HEK293 (cell line): ENCODE measurements around the gene PIWIL1.

Experiments
- CTCF ChIA-PET: fragments of 350-600 bp; formaldehyde crosslinking; extraction: SDS; loops from one replicate; lab custom pipeline; 2021; ENCODE audit warnings: antibody characterized with exemption; lab: Yijun Ruan, JAX
- POLR2A ChIA-PET: fragments of 300-600 bp; formaldehyde crosslinking; extraction: SDS; loops from one replicate; lab custom pipeline; 2020; ENCODE audit warnings: antibody characterized with exemption, inconsistent platforms; lab: Yijun Ruan, JAX
- H3K27ac ChIP-seq: fragments of 200-500 bp; sonication (Bioruptor generic); 2 replicates; pipeline ENCODE4 v1.5.1; 2014; ENCODE audit warnings: low read depth, low read length, control low read depth, inconsistent platforms; ENCODE audit errors: extremely low read depth
- H3K36me3 ChIP-seq, 2 experiments: fragments of 200-500 bp in 1 of 2; sonication (Bioruptor generic) in 1 of 2; 1 replicate in 1 of 2; 2 replicates in 1 of 2; pipeline ENCODE4 v1.5.1; 2014 to 2017; ENCODE audit warnings: inconsistent platforms in 2 of 2, low read length in 2 of 2; ENCODE audit not compliant: control insufficient read depth in 2 of 2, insufficient read depth in 1 of 2
- H3K4me1 ChIP-seq: fragments of 200-500 bp; sonication (Bioruptor generic); 2 replicates; pipeline ENCODE4 v1.5.1; 2014; ENCODE audit warnings: mild to moderate bottlenecking, low read length, inconsistent platforms; ENCODE audit not compliant: control insufficient read depth, insufficient read depth
- H3K4me3 ChIP-seq: 2 replicates; pipeline ENCODE4 v1.5.1; 2011; ENCODE audit warnings: low read depth, mild to moderate bottlenecking, control low read depth, low read length, moderate library complexity
- H3K9me3 ChIP-seq: fragments of 200-500 bp; sonication (Bioruptor generic); 2 replicates; pipeline ENCODE4 v1.5.1; 2014; ENCODE audit warnings: low read depth, low read length, inconsistent platforms; ENCODE audit not compliant: control insufficient read depth, insufficient read depth
- BCL11A ChIP-seq: fragments of 450-650 bp; formaldehyde crosslinking; IDR thresholded peaks from 2 replicates; pipeline ENCODE4 v1.5.1; 2016; ENCODE audit warnings: low read depth, missing biosample characterization, missing genetic modification characterization
- GLI2 ChIP-seq: fragments of 450-650 bp; formaldehyde crosslinking; IDR thresholded peaks from 2 replicates; pipeline ENCODE4; 2017; ENCODE audit warnings: missing biosample characterization, missing genetic modification characterization, low read depth, borderline replicate concordance
- GLIS2 ChIP-seq: fragments of 450-650 bp; formaldehyde crosslinking; IDR thresholded peaks from 2 replicates; pipeline ENCODE4 v1.5.1; 2016; ENCODE audit warnings: missing biosample characterization, missing genetic modification characterization
- PRDM10 ChIP-seq: fragments of 450-650 bp; formaldehyde crosslinking; IDR thresholded peaks from 2 replicates; pipeline ENCODE4 v1.5.1; 2016; ENCODE audit warnings: missing biosample characterization, missing genetic modification characterization
- SALL2 ChIP-seq: fragments of 450-650 bp; formaldehyde crosslinking; IDR thresholded peaks from 2 replicates; pipeline ENCODE4 v1.5.0; 2017; ENCODE audit warnings: missing biosample characterization, mild to moderate bottlenecking, missing genetic modification characterization, borderline replicate concordance
- SP3 ChIP-seq: fragments of 450-650 bp; formaldehyde crosslinking; IDR thresholded peaks from 2 replicates; pipeline ENCODE4 v1.5.1; 2016; ENCODE audit warnings: missing biosample characterization, missing genetic modification characterization
- TSHZ1 ChIP-seq: fragments of 450-650 bp; formaldehyde crosslinking; IDR thresholded peaks from 2 replicates; pipeline ENCODE4 v1.5.1; 2016; ENCODE audit warnings: missing biosample characterization, missing genetic modification characterization, borderline replicate concordance
- YY1 ChIP-seq: fragments of 450-650 bp; formaldehyde crosslinking; IDR thresholded peaks from 2 replicates; pipeline ENCODE4 v1.5.1; 2018; ENCODE audit warnings: missing biosample characterization, missing genetic modification characterization
- ZEB2 ChIP-seq: fragments of 450-650 bp; formaldehyde crosslinking; IDR thresholded peaks from 2 replicates; pipeline ENCODE4 v1.5.1; 2016; ENCODE audit warnings: missing biosample characterization, missing genetic modification characterization
- ZNF112 ChIP-seq: fragments of 450-650 bp; formaldehyde crosslinking; IDR thresholded peaks from 2 replicates; pipeline ENCODE4 v1.5.0; 2017; ENCODE audit warnings: missing biosample characterization, missing genetic modification characterization
- ZNF138 ChIP-seq: fragments of 450-650 bp; formaldehyde crosslinking; IDR thresholded peaks from 2 replicates; pipeline ENCODE4 v1.5.1; 2016; ENCODE audit warnings: missing biosample characterization, missing genetic modification characterization, borderline replicate concordance
- ZNF174 ChIP-seq: fragments of 450-650 bp; formaldehyde crosslinking; IDR thresholded peaks from 2 replicates; pipeline ENCODE4 v1.5.0; 2017; ENCODE audit warnings: missing biosample characterization, mild to moderate bottlenecking, missing genetic modification characterization
- ZNF571 ChIP-seq: fragments of 450-650 bp; formaldehyde crosslinking; IDR thresholded peaks from 2 replicates; pipeline ENCODE4 v1.5.0; 2017; ENCODE audit warnings: missing biosample characterization, missing genetic modification characterization
- ZNF701 ChIP-seq: fragments of 450-650 bp; formaldehyde crosslinking; IDR thresholded peaks from 2 replicates; pipeline ENCODE4 v1.5.1; 2016; ENCODE audit warnings: missing biosample characterization, missing genetic modification characterization
- ZNF704 ChIP-seq: fragments of 450-650 bp; formaldehyde crosslinking; IDR thresholded peaks from 2 replicates; pipeline ENCODE4 v1.5.1; 2016; ENCODE audit warnings: missing biosample characterization, missing genetic modification characterization
- ZNF76 ChIP-seq: fragments of 450-650 bp; formaldehyde crosslinking; IDR thresholded peaks from 2 replicates; pipeline ENCODE4; 2016; ENCODE audit warnings: low read depth, missing biosample characterization, missing genetic modification characterization, borderline replicate concordance
- TF ChIP-seq, protein P1 (sequence below): fragments of 450-650 bp; formaldehyde crosslinking; IDR thresholded peaks from 2 replicates; pipeline ENCODE4 v1.5.1; 2016; ENCODE audit warnings: missing biosample characterization, missing genetic modification characterization
- TF ChIP-seq, protein P2 (sequence below): fragments of 450-650 bp; formaldehyde crosslinking; IDR thresholded peaks from 2 replicates; pipeline ENCODE4 v1.5.1; 2016; ENCODE audit warnings: missing biosample characterization, missing genetic modification characterization, low read depth

PIWIL1 gene

GRCh38 chr12:130320536-130320935, 17.2 kb upstream of the PIWIL1 start:
- TF ChIP-seq, protein P1, sequence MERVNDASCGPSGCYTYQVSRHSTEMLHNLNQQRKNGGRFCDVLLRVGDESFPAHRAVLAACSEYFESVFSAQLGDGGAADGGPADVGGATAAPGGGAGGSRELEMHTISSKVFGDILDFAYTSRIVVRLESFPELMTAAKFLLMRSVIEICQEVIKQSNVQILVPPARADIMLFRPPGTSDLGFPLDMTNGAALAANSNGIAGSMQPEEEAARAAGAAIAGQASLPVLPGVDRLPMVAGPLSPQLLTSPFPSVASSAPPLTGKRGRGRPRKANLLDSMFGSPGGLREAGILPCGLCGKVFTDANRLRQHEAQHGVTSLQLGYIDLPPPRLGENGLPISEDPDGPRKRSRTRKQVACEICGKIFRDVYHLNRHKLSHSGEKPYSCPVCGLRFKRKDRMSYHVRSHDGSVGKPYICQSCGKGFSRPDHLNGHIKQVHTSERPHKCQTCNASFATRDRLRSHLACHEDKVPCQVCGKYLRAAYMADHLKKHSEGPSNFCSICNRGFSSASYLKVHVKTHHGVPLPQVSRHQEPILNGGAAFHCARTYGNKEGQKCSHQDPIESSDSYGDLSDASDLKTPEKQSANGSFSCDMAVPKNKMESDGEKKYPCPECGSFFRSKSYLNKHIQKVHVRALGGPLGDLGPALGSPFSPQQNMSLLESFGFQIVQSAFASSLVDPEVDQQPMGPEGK (tag by site-specific recombination), result no peak
- TF ChIP-seq ZNF704 (tag by site-specific recombination), result no peak
- Histone ChIP-seq H3K27ac (no peak overlapping the region), H3K9me3 (no peaks in the 10 kb centered on the region), H3K4me3 (no peak overlapping the region), H3K4me1 (no peaks in the 10 kb centered on the region), H3K36me3 (no peaks in the 10 kb centered on the region)
- ChIA-PET CTCF (no interaction called here), POLR2A (no interaction called here)

DNA sequence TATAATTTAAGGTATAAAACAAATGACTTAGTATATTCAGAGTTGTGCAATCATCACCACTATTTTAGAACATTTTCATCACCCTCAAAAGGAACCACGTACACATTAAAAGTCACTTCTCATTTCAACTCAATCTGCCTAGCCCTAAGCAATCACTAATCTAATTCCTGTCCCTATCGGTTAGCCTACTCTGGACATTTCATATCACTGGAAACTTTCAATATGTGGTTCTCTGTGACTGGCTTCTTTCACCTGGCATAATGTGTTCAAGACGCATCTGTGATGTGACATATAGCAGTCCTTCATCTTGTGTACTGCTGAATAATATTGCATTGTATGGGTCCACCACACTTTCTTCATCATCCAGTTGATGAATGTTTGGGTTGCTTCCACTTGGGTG, 15.4 kb upstream of the PIWIL1 start:
- H3K4me3 ChIP-seq, result no peak overlapping the region
- no peak for TF ChIP-seq YY1 (tag by site-specific recombination)
- no peak for TF ChIP-seq PRDM10 (tag by site-specific recombination)
- TF ChIP-seq GLIS2 (tag by site-specific recombination), result no peak
- H3K9me3 ChIP-seq, result no peaks in the 10 kb centered on the region
- POLR2A ChIA-PET, result no interaction called here
- H3K36me3 ChIP-seq, result no peaks in the 10 kb centered on the region
- no peaks in the 10 kb centered on the region for H3K4me1 ChIP-seq
- H3K27ac ChIP-seq, result no peak overlapping the region
- CTCF ChIA-PET, result interaction anchor here (1.0 kb wide), 1 partner anchor 296 kb away, joined by 3 read pairs; no protein-coding TSS in a partner anchor

GRCh38 chr12:130330685-130331084, 7.0 kb upstream of the PIWIL1 start:
- H3K4me1 ChIP-seq, result no peaks in the 10 kb centered on the region
- no peak overlapping the region for H3K27ac ChIP-seq
- no peak overlapping the region for H3K4me3 ChIP-seq
- TF ChIP-seq ZNF571, result no peak
- TF ChIP-seq, protein P2, sequence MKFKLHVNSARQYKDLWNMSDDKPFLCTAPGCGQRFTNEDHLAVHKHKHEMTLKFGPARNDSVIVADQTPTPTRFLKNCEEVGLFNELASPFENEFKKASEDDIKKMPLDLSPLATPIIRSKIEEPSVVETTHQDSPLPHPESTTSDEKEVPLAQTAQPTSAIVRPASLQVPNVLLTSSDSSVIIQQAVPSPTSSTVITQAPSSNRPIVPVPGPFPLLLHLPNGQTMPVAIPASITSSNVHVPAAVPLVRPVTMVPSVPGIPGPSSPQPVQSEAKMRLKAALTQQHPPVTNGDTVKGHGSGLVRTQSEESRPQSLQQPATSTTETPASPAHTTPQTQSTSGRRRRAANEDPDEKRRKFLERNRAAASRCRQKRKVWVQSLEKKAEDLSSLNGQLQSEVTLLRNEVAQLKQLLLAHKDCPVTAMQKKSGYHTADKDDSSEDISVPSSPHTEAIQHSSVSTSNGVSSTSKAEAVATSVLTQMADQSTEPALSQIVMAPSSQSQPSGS (tag by site-specific recombination), result no peak
- no peak for TF ChIP-seq SP3 (tag by site-specific recombination)
- no peak for TF ChIP-seq ZNF701 (tag by site-specific recombination)
- no peak for TF ChIP-seq ZNF138 (tag by site-specific recombination)
- no peak for TF ChIP-seq ZNF174
- no peak for TF ChIP-seq TSHZ1 (tag by site-specific recombination)
- TF ChIP-seq GLI2 (tag by site-specific recombination), result no peak
- no peak for TF ChIP-seq BCL11A
- no peak for TF ChIP-seq ZNF112 (tag by site-specific recombination)
- no peak for TF ChIP-seq SALL2 (tag by site-specific recombination)
- TF ChIP-seq ZNF76 (tag by site-specific recombination), result no peak
- no peak for TF ChIP-seq ZEB2 (tag by site-specific recombination)
- ChIA-PET POLR2A (no interaction called here), CTCF (no interaction called here)
- no peaks in the 10 kb centered on the region for H3K9me3 ChIP-seq
- no peaks in the 10 kb centered on the region for H3K36me3 ChIP-seq
